ENCODE measurements around the gene BPTF.
"Not testable (repeated sequence)": the region's sequence is repeated elsewhere in the genome, so short reads cannot be mapped to it uniquely, and the experiment has no call there.

BPTF gene

GRCh38 chr17:67959510-67959909 is 134.2 kb downstream of the BPTF start:
- Mint-ChIP-seq H3K4me3 (no peak overlapping the region), H3K9me3 (no peaks in the 10 kb centered on the region), H3K36me3 (peaks cover 81% of the 10 kb centered on the region), H3K4me1 (no peaks in the 10 kb centered on the region), H3K27ac (peak overlapping the region; percentile 79)
- DNase-seq (ENCODE audit: low spot score in 2 of 2): no peak
- ATAC-seq: no peak

GRCh38 chr17:67960276-67960675 is 135.0 kb downstream of the BPTF start:
- Mint-ChIP-seq H3K36me3 (peaks cover 81% of the 10 kb centered on the region), H3K27ac (peak overlapping the region; percentile 79)
- H3K4me3 Mint-ChIP-seq; DNase-seq (ENCODE audit: low spot score in 2 of 2); H3K9me3 Mint-ChIP-seq; ATAC-seq; H3K4me1 Mint-ChIP-seq: not testable (repeated sequence)

GRCh38 chr17:67962156-67962555 is 136.9 kb downstream of the BPTF start:
- H3K4me1 Mint-ChIP-seq; H3K27ac Mint-ChIP-seq; DNase-seq (ENCODE audit: low spot score in 2 of 2); H3K9me3 Mint-ChIP-seq; H3K4me3 Mint-ChIP-seq: not testable (repeated sequence)
- peaks cover 81% of the 10 kb centered on the region for H3K36me3 Mint-ChIP-seq
- peak; percentile 32 for ATAC-seq

GRCh38 chr17:67963145-67963572 is 137.9 kb downstream of the BPTF start:
- not testable (repeated sequence) for H3K4me3 Mint-ChIP-seq
- peaks cover 81% of the 10 kb centered on the region for H3K36me3 Mint-ChIP-seq

GRCh38 chr17:67970783-67971182 is 145.5 kb downstream of the BPTF start:
- Mint-ChIP-seq H3K36me3 (peaks cover 61% of the 10 kb centered on the region), H3K4me3 (no peak overlapping the region), H3K9me3 (no peaks in the 10 kb centered on the region), H3K4me1 (no peaks in the 10 kb centered on the region), H3K27ac (no peak overlapping the region)
- DNase-seq (ENCODE audit: low spot score in 2 of 2) (no peak), ATAC-seq (no peak)

More at GRCh38 chr17:67963145-67963572, 137.9 kb downstream of the BPTF start:
- H3K27ac Mint-ChIP-seq: peak overlapping the region; percentile 10
- DNase-seq (ENCODE audit: low spot score in 2 of 2) (peak; percentile 39 to 73), ATAC-seq (peak; percentile 90)
- H3K4me1 Mint-ChIP-seq, H3K9me3 Mint-ChIP-seq: not testable (repeated sequence)

- Mint-ChIP-seq H3K9me3 (no peaks in the 10 kb centered on the region), H3K4me1 (no peaks in the 10 kb centered on the region), H3K36me3 (peaks cover 56% of the 10 kb centered on the region), H3K27ac (no peak overlapping the region), H3K4me3 (no peak overlapping the region)
- ATAC-seq (no peak), DNase-seq (ENCODE audit: low spot score in 2 of 2) (no peak)
Observed at GRCh38 chr17:67974185-67974584, 148.9 kb downstream of the BPTF start.

- DNase-seq (ENCODE audit: low spot score in 2 of 2) (no peak), ATAC-seq (no peak)
- peaks cover 56% of the 10 kb centered on the region for H3K36me3 Mint-ChIP-seq
- no peaks in the 10 kb centered on the region for H3K9me3 Mint-ChIP-seq
- no peak overlapping the region for H3K4me3 Mint-ChIP-seq
- H3K4me1 Mint-ChIP-seq: no peaks in the 10 kb centered on the region
- H3K27ac Mint-ChIP-seq: no peak overlapping the region
Observed at GRCh38 chr17:67974598-67975066, 149.3 kb downstream of the BPTF start.

- not testable (repeated sequence) for H3K27ac Mint-ChIP-seq; H3K4me1 Mint-ChIP-seq; H3K9me3 Mint-ChIP-seq; ATAC-seq; DNase-seq (ENCODE audit: low spot score in 2 of 2); H3K4me3 Mint-ChIP-seq
- peaks cover 70% of the 10 kb centered on the region for H3K36me3 Mint-ChIP-seq
Observed at GRCh38 chr17:67976306-67976705, 151.0 kb downstream of the BPTF start.

- peak overlapping the region; percentile 78 for H3K27ac Mint-ChIP-seq
- H3K4me3 Mint-ChIP-seq: no peak overlapping the region
- no peaks in the 10 kb centered on the region for H3K4me1 Mint-ChIP-seq
- no peaks in the 10 kb centered on the region for H3K9me3 Mint-ChIP-seq
- no peak for ATAC-seq
- no peak for DNase-seq (ENCODE audit: low spot score in 2 of 2)
- H3K36me3 Mint-ChIP-seq: peaks cover 60% of the 10 kb centered on the region
Observed at GRCh38 chr17:67980456-67980855, 155.2 kb downstream of the BPTF start.

- ATAC-seq; H3K9me3 Mint-ChIP-seq; H3K4me3 Mint-ChIP-seq; DNase-seq (ENCODE audit: low spot score in 2 of 2); H3K27ac Mint-ChIP-seq; H3K4me1 Mint-ChIP-seq: not testable (repeated sequence)
- peaks cover 56% of the 10 kb centered on the region for H3K36me3 Mint-ChIP-seq
Observed at GRCh38 chr17:67980883-67981282, 155.6 kb downstream of the BPTF start.

GRCh38 chr17:67982034-67982640 is 156.8 kb downstream of the BPTF start:
- Mint-ChIP-seq H3K27ac (no peak overlapping the region), H3K4me1 (no peaks in the 10 kb centered on the region), H3K36me3 (peaks cover 44% of the 10 kb centered on the region), H3K9me3 (no peaks in the 10 kb centered on the region), H3K4me3 (no peak overlapping the region)
- ATAC-seq: no peak
- no peak for DNase-seq (ENCODE audit: low spot score in 2 of 2)

GRCh38 chr17:67982686-67983382 is 157.5 kb downstream of the BPTF start:
- Mint-ChIP-seq H3K27ac (no peak overlapping the region), H3K9me3 (no peaks in the 10 kb centered on the region), H3K36me3 (peaks cover 37% of the 10 kb centered on the region), H3K4me3 (no peak overlapping the region), H3K4me1 (no peaks in the 10 kb centered on the region)
- DNase-seq (ENCODE audit: low spot score in 2 of 2): no peak
- ATAC-seq: no peak

GRCh38 chr17:67983383-67983688 is 158.0 kb downstream of the BPTF start:
- Mint-ChIP-seq H3K9me3 (no peaks in the 10 kb centered on the region), H3K4me3 (no peak overlapping the region), H3K36me3 (peaks cover 35% of the 10 kb centered on the region), H3K27ac (no peak overlapping the region), H3K4me1 (no peaks in the 10 kb centered on the region)
- no peak for DNase-seq (ENCODE audit: low spot score in 2 of 2)
- no peak for ATAC-seq

GRCh38 chr17:67990909-67991308 is 165.6 kb downstream of the BPTF start:
- Mint-ChIP-seq H3K4me1 (peaks cover 27% of the 10 kb centered on the region), H3K27ac (no peak overlapping the region), H3K4me3 (no peak overlapping the region), H3K9me3 (no peaks in the 10 kb centered on the region), H3K36me3 (peaks cover 29% of the 10 kb centered on the region)
- ATAC-seq: no peak
- DNase-seq (ENCODE audit: low spot score in 2 of 2): no peak

- Mint-ChIP-seq H3K36me3 (peaks cover 29% of the 10 kb centered on the region), H3K9me3 (no peaks in the 10 kb centered on the region), H3K27ac (peak overlapping the region; percentile 94), H3K4me3 (peak overlapping the region; percentile 87), H3K4me1 (peaks cover 35% of the 10 kb centered on the region)
- ATAC-seq (no peak), DNase-seq (ENCODE audit: low spot score in 2 of 2) (no peak)
Observed at GRCh38 chr17:67992548-67993152, 167.3 kb downstream of the BPTF start.

Data from stimulated activated effector memory CD8-positive, alpha-beta T cell treated with anti-CD3 and anti-CD28 coated beads, Interleukin-12 subunit alpha, Interleukin-12 subunit beta, amount 100 ng/mL, for 72 hours (primary cell).